ENCODE measurements around the gene EEFSEC.

- no peak for TF ChIP-seq CTCF (conservative IDR thresholded peaks at IDR 0.05; ENCODE audit: low read depth, low read length)
- TF ChIP-seq POLR2A (IDR thresholded peaks at IDR 0.05; ENCODE audit: low read depth, low read length): no peak
- TF ChIP-seq CEBPB (IDR thresholded peaks at IDR 0.05; ENCODE audit: low read depth, low read length): no peak
- no peak for TF ChIP-seq MXI1 (IDR thresholded peaks at IDR 0.05; ENCODE audit: borderline replicate concordance, low read depth, low read length)
- TF ChIP-seq BHLHE40 (IDR thresholded peaks at IDR 0.05; ENCODE audit: low read depth, low read length): no peak
- no peak for TF ChIP-seq MAZ (IDR thresholded peaks at IDR 0.05; ENCODE audit: borderline replicate concordance, low read depth, low read length)
- no peak for TF ChIP-seq RAD21 (IDR thresholded peaks at IDR 0.05; ENCODE audit: low read length)
- TF ChIP-seq ELK1 (IDR thresholded peaks at IDR 0.05; ENCODE audit: borderline replicate concordance, low read depth, low read length): no peak
- no peak for TF ChIP-seq RFX5 (IDR thresholded peaks at IDR 0.05; ENCODE audit: low read depth, low read length)
- no peak for TF ChIP-seq FOS (IDR thresholded peaks at IDR 0.05; ENCODE audit: low read depth, low read length)
- no peak for TF ChIP-seq USF2 (IDR thresholded peaks at IDR 0.05; ENCODE audit: low read depth, low read length)
These were observed 62.7 kb downstream of the EEFSEC start for GRCh38 chr3:128215800-128216495.
